ENCODE measurements around the gene SCGB1D1.

DNA sequence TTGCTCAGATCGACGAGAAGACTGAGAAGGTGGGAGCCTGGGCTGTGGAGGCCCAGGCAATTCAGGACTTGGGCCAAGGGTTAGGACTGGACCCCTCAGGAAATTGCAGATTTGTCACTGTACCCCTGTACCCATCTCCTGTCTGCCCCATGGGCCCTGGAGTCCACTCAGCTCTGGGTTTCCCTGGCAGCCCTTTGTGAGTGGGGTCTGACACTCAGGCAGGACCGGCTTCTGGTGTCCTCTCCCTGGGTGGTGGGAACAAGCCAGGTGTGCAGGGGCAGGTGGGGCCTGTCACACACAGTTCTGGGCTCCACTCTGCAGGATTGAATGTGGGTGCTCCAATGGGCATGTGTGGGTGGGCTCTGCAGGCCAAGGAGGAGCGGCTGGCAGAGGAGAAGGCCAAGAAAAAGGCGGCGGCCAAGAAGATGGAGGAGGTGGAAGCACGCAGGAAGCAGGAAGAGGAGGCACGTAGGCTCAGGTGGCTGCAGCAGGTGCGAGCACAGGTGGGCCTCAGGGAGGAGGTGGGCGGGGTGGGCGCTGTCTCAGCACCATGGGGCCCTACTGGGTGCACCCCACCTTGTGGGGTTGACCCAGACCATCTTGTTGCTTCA is 44.6 kb upstream of the SCGB1D1 start:
- TF ChIP-seq, protein P1, sequence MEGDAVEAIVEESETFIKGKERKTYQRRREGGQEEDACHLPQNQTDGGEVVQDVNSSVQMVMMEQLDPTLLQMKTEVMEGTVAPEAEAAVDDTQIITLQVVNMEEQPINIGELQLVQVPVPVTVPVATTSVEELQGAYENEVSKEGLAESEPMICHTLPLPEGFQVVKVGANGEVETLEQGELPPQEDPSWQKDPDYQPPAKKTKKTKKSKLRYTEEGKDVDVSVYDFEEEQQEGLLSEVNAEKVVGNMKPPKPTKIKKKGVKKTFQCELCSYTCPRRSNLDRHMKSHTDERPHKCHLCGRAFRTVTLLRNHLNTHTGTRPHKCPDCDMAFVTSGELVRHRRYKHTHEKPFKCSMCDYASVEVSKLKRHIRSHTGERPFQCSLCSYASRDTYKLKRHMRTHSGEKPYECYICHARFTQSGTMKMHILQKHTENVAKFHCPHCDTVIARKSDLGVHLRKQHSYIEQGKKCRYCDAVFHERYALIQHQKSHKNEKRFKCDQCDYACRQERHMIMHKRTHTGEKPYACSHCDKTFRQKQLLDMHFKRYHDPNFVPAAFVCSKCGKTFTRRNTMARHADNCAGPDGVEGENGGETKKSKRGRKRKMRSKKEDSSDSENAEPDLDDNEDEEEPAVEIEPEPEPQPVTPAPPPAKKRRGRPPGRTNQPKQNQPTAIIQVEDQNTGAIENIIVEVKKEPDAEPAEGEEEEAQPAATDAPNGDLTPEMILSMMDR (IDR thresholded peaks at IDR 0.05) = no peak
- TF ChIP-seq POLR2A (IDR thresholded peaks at IDR 0.05) = no peak

All from Peyer's patch (tissue), 4 donors.